Measurements from ENCODE around the gene ISYNA1.

DNA sequence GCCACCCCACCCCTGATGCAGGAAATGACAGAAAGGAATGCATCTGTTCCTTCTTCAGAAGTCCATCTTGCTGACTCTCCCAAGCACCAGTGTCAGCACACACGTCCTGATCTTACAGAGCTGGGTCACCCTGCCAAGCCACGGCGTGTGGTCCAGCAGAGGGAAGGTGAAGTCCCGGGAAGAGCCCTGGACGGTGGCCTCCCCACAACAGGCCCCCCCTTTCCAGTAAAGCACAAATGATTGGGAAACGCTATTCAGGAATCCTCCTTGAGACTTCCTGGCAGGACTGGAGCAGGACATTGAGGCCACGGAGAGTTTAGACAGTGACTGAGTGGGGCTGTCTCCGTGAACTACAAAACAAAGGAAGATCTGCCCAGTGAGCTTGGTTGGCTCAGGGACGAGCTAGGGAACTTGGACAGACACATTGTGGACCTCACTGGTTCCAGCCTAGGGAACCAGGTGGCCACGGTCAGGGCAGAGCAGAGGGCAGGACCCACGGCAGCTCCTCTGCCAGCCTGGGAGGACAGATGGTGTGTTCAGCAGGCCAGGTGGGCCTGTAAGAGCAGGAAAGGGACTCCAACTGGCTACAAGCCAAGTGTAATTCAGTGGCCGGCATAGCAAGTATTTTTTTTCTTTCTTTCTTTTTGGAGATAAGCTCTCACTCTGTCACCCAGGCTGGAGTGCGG, 42.2 kb upstream of the ISYNA1 start:
- TF ChIP-seq, protein P1, sequence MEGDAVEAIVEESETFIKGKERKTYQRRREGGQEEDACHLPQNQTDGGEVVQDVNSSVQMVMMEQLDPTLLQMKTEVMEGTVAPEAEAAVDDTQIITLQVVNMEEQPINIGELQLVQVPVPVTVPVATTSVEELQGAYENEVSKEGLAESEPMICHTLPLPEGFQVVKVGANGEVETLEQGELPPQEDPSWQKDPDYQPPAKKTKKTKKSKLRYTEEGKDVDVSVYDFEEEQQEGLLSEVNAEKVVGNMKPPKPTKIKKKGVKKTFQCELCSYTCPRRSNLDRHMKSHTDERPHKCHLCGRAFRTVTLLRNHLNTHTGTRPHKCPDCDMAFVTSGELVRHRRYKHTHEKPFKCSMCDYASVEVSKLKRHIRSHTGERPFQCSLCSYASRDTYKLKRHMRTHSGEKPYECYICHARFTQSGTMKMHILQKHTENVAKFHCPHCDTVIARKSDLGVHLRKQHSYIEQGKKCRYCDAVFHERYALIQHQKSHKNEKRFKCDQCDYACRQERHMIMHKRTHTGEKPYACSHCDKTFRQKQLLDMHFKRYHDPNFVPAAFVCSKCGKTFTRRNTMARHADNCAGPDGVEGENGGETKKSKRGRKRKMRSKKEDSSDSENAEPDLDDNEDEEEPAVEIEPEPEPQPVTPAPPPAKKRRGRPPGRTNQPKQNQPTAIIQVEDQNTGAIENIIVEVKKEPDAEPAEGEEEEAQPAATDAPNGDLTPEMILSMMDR (IDR thresholded peaks at IDR 0.05; ENCODE audit: low read depth, low read length, poor library complexity, severe bottlenecking) = no peak
- no peak for TF ChIP-seq EZH2phosphoT487 (IDR thresholded peaks at IDR 0.05; ENCODE audit: borderline replicate concordance, low read length)

All from DOHH2 (cell line).